ENCODE data around the gene SBNO2. TPM values are rescaled to one million over a fixed set of nuclear protein-coding genes. Genes with fewer than 3 reads are reported as not detected.
"Not testable (repeated sequence)": the region's sequence is repeated elsewhere in the genome, so short reads cannot be mapped to it uniquely, and the experiment has no call there.

Gene SBNO2
- total RNA-seq, 1 donor from 2014 or later, result 63.2 TPM

DNA sequence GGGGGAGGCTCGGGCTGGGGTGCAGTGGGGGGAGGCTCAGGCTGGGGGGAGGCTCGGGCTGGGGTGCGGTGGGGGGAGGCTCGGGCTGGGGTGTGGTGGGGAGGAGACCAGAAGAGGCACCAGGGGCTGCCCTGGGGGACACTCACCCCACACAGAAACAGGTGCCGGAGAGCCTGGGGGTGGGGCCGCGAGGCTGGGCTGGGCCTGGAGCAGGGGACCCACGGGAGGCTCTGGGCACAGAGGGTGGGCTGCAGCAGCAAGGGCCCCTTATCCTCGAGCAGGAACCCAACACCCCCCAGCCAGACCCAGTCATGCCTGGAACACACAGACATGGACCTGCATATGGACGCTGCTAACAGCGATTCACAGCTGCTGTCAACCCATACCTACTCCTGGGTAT, 35.9 kb downstream of the SBNO2 start:
- intact Hi-C loops (cut with micrococcal nuclease), result no loop called here

GRCh38 chr19:1136621-1137317, 37.3 kb downstream of the SBNO2 start:
- intact Hi-C loops (cut with micrococcal nuclease), result no loop called here

GRCh38 chr19:1136201-1136600, 37.9 kb downstream of the SBNO2 start:
- intact Hi-C loops (cut with micrococcal nuclease), result no loop called here

DNA sequence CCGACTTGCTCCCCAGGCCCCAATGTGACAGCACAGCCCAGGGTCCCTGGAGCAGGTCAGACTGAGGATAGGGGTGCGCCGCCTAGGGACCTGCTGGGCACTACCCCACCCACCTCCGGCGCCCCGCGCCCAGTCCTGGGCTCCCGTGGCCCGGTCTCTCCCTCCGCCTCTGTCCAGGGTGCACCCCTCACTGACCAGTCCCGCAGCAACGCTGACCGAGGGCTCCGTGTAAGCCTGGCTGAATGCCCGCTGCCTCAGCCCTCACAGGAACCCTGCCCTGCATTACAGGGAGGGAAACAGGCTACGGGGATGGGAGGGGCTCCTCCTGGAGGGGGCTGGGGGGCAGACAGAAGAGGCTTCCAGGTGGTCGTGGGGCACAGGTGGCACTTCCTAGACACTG, 38.6 kb downstream of the SBNO2 start:
- intact Hi-C loops (cut with micrococcal nuclease), result no loop called here

- intact Hi-C loops (cut with micrococcal nuclease), result loop anchor here (5.0 kb wide), 3 partner anchors 38 to 108 kb away; partner anchors contain the start of genes ATP5F1D and SBNO2
Measured at GRCh38 chr19:1134431-1134830, 39.6 kb downstream of the SBNO2 start.

DNA sequence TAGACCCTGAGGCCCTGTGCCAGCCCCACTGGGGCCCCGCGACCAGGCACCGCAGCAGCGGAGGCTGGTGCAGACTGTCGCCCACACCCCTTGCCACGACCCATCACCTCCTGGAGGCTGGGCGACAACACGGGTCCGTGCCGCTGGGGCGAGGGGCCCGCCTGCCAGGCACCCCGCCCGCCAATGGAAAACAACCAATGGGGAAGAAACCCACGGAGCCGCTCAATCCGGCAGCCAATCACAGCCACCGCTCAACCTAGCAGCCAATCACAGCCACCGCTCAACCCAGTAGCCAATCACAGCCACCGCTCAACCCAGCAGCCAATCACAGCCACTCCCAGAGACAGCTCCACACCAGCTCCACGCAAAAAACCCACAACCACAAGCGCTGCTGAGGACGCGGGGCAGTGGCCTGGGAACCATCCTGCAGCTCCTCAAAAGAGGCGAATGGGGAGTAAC, 40.6 kb downstream of the SBNO2 start:
- intact Hi-C loops (cut with micrococcal nuclease), result loop anchor here (5.0 kb wide), 3 partner anchors 39 to 109 kb away; partner anchors contain the start of genes ATP5F1D and SBNO2

DNA sequence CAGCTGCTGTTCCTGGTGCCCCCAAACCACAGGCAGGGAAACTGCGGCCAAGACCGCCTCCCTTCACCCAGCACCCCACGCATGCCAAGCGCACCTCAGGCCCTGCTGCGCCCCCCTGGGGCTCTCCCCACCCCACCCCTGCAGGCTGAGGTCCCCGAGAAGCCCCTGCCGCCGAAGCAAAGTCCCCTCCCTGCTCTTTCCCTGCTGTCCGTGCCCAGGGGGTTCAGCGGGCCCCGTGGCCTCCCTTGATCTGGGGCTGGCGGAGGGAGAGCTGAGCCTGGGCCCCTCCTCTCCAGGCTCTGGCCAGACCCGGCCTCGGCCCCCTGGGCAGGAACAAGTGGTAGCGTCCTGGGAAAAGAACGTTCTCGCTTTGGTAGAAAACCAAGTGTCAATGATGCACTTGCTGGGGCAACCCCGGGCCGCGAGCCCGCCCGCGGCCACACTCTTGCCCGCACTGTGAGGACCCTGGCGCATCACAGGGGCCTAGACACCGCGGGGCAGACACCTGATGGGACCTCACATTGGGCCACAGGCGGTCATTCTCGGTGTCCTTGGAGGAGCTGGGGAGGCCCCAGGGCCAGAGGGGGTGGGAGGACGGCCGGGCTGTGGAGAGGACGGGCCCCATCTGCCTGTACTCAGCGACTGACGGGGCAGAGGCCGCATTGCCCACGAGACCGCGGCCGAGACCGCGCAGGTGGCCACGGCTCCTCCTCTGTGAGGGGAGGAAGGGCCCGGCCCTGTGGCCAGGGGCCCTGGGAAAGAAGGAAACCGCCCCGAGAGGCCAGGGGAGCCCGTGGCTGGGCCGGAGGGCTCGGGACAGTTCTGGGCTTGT, 41.3 kb downstream of the SBNO2 start:
- intact Hi-C loops (cut with micrococcal nuclease), result loop anchor here (5.0 kb wide), 3 partner anchors 40 to 110 kb away; partner anchors contain the start of genes ATP5F1D and SBNO2

GRCh38 chr19:1131718-1132551, 42.1 kb downstream of the SBNO2 start:
- intact Hi-C loops (cut with micrococcal nuclease), result loop anchor here (5.0 kb wide), 3 partner anchors 40 to 110 kb away; partner anchors contain the start of genes ATP5F1D and SBNO2

DNA sequence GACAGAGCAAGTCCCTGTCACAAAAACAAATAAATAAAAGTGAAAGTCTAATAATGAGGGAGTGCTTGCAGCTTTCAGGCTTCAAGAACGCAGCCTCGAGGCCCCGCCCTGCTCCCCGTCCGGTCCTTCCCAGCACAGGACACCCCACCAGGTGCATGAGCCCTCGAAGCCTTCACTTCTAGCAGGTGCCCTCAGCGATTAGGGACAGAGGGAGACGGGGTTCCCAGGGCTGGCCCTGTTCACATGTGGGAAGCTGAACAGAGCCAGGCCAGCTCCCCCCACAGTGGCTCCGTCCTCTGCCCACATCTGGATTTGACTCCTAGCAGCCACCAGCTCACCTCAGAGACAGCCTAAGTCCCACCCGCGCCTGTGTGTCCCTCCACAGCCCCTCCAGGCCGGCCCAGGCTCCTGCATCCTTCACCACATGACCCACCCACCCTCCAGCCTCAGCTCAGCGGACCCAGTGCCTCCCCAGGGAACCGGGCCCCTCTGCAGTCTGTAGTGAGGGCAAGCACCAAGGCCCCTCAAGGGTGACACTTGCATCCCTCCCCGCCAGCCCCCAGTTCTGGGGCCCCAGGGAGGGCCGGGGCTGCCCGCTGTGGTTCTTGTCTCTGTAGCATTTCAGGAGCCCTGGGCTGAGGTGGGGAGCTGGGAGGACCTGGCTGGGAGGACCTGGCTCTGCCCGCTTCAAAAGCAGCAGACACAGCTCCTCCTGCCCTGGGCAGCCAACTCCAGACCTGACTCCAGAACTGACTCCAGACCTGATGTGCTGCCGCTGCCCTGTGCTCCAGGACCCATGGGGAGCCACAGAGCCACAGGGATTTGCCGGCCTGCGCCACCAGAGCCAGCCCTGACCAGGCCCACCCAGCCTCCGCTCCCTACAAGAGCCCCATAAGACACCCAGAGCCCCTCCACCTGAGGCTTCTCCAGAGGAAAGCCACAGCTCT, 43.0 kb downstream of the SBNO2 start:
- intact Hi-C loops (cut with micrococcal nuclease), result loop anchor here (5.0 kb wide), 3 partner anchors 41 to 111 kb away; partner anchors contain the start of genes ATP5F1D and SBNO2

DNA sequence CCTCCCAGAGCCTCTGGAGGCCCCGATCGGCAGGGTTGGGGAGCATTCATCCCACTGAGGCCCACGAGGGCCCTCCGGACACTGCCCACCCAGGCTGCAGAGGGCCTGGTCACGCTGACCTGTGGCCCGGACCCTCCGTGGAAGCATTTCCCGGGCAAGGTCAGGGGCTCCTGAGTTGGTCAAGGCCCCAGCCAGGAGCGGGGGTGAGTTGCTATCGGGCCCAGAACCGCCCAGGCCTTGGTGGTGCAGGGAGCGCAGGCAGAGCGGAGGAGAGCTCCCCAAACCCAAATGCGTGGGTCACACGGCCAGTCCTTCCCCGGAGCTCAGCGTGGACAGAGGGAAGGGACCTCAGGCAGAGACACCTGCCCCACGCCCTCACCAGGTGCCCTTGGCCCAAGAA, 44.5 kb downstream of the SBNO2 start:
- intact Hi-C loops (cut with micrococcal nuclease), result no loop called here

GRCh38 chr19:1129084-1129483, 45.0 kb downstream of the SBNO2 start:
- intact Hi-C loops (cut with micrococcal nuclease), result not testable (repeated sequence)

DNA sequence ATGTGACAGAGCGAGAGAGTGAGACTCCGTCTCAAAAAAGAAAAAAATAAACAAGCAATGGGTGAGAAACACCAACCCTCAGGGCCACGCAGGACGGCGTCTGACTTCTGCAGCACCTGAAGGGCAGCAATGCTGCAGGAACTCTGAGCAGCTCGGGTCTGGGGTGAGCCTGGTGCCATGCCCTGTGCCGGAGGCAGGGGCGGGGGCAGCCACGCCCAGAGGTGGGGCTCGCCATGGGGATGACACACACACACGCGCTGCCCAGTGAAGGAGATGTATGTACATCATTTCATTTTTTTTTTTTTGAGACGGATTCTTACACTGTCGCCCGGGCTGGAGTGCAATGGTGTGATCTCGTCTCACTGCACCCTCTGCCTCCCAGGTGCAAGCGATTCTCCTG, 46.0 kb downstream of the SBNO2 start:
- intact Hi-C loops (cut with micrococcal nuclease), result no loop called here

DNA sequence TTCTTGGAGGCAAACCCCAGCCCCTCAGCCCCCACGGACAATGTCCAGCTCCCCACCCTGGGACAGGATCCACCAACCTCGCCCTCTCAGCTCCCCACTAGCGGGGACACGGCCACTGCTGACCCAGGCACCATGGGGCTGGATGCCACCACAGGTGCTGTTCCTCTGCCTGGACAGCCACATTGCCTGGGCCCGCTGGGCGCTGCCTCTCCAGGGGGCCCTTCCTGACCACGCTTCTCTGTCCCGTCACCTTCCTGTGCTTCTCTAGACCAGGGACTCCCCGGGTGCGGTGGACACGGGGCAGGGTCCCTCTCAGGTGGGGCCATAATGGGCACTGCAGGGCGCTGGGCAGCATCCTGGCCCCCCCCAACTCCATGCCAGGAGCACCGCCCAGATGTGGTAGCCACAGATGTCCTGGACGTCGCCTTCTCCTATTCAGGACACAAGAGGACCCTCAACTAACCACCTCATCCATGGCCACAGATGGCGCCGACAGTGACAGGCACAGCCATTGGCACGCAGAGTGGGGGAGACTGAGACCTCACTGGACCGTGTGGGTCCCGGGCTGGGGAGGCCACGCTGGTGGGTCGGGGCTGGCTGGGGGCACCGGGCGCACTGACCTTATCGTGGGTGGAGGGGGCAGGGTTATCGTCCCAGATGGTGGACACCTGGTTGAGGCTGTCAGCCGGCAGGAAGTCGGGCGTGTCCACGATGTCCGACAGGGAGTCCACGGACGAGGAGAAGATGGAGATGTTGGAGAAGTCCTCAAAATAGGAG, 46.9 kb downstream of the SBNO2 start:
- intact Hi-C loops (cut with micrococcal nuclease), result no loop called here

- intact Hi-C loops (cut with micrococcal nuclease), result no loop called here
Measured at GRCh38 chr19:1125601-1126467, 48.2 kb downstream of the SBNO2 start.

GRCh38 chr19:1123885-1124677, 50.0 kb downstream of the SBNO2 start:
- intact Hi-C loops (cut with micrococcal nuclease), result no loop called here

DNA sequence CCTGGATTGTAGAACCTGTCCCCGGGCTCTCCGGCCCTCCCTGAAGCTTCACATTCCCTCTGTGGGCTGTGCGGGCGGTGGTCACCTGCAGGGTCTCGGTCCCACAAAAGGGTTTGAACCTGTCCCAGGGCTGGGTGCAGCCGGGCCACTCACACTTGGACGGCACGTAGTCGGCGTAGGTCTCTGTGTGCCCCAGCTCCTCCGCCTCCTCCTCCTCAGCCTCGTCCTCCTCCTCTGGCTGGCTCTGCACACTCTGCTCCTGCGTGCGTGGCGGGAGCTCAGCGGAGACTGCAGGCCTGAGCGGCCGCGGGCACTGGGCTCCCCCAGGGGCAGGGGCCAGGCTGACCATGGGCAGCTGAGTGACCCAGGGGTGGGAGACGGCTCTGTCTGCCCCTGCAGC, 50.7 kb downstream of the SBNO2 start:
- intact Hi-C loops (cut with micrococcal nuclease), result no loop called here

- intact Hi-C loops (cut with micrococcal nuclease), result no loop called here
Measured at GRCh38 chr19:1122972-1123363, 51.1 kb downstream of the SBNO2 start.

Data from T-helper 2 cell treated with Interferon-gamma antibody and Interleukin-4, amounts not matched to agents 100 ng/mL and 5 ng/mL, for 36 hours (primary cell).